Ovary (tissue), 9 donors: Measurements from ENCODE around the gene RGPD3. TPM values are rescaled to one million over a fixed set of nuclear protein-coding genes. Genes with fewer than 3 reads are reported as not detected.

Source experiments
- DNase-seq, 5 donors: peaks; one replicate each; pipeline ENCODE4 v3.0.0-alpha.2; 2019 to 2020
- H3K27ac ChIP-seq, 2 donors: fragments of 200-600 bp; one replicate each; pipeline versions ENCODE4 v1.5.1 to v1.8.0; 2019 to 2022
- H3K27me3 ChIP-seq: fragments of 200-600 bp; one replicate; pipeline ENCODE4 v1.8.0; 2022
- H3K36me3 ChIP-seq: fragments of 200-600 bp; sonication (generic); one replicate; pipeline ENCODE4 v1.5.1; 2019
- H3K4me1 ChIP-seq: one replicate; pipeline ENCODE4 v1.8.1; 2013; ENCODE audit warnings: mild to moderate bottlenecking, moderate library complexity; ENCODE audit not compliant: insufficient read depth
- H3K4me3 ChIP-seq: fragments of 200-600 bp; sonication (generic); one replicate; pipeline ENCODE4 v1.5.1; 2017
- H3K9me3 ChIP-seq, 2 donors: fragments of 200-600 bp in 1 of 2; sonication (generic) in 1 of 2; one replicate each; pipeline versions ENCODE4 v1.5.1 to v1.8.1; 2013 to 2019; ENCODE audit warnings: mild to moderate bottlenecking in 1 of 2, moderate library complexity in 1 of 2
- CTCF ChIP-seq, 3 donors: fragments of 450-650 bp in 2 of 3; fragments of 200-600 bp in 1 of 3; IDR thresholded peaks; one replicate each; pipeline versions ENCODE4 v1.5.1 to v1.8.0; 2016 to 2022; ENCODE audit warnings: antibody characterized with exemption in 3 of 3, mild to moderate bottlenecking in 1 of 3
- EP300 ChIP-seq: sonication (generic); formaldehyde crosslinking; IDR thresholded peaks from one replicate; pipeline ENCODE4 v1.6.1; 2017; ENCODE audit warnings: antibody characterized with exemption
- POLR2A ChIP-seq: fragments of 450-650 bp; IDR thresholded peaks from one replicate; pipeline ENCODE4 v1.6.1; 2017; ENCODE audit warnings: antibody characterized with exemption, mild to moderate bottlenecking, moderate library complexity
- WGBS, 3 donors: extraction: QIAGEN DNeasy Blood & Tissue Kit in 1 of 3; methylation state at CpG; one replicate each; pipeline versions ENCODE4 v1.1.5 to v1.1.7; 2013 to 2017; 5-methylcytosine and 5-hydroxymethylcytosine counted together
- intact Hi-C, 4 donors: fragments of 100-400 bp; cut with DNase I; formaldehyde crosslinking; loops; one replicate each; pipeline versions ENCODE4 v1.11.0 to v1.15.1; 2022 to 2023
- polyA plus RNA-seq, 2 donors: library from polyadenylated mRNA; stranded (reverse); fragments of 200-250 nt in 1 of 2; fragments of 350-450 nt in 1 of 2; fragmentation: Illumina TruSeq in 1 of 2; extraction: RNeasy Lipid Tissue Mini Kit (QIAGEN cat#74804) in 1 of 2; gene quantifications; one replicate each; pipeline ENCODE4 v1.2.3, GENCODE V29; 2013 to 2014
- total RNA-seq, 7 donors: library from RNA; depleted of rRNA in 2 of 7; stranded (reverse); fragments of >200 nt in 2 of 7; fragmentation: NEBNext Ultra II Directional in 3 of 7; extraction: Animal tissue kit (Norgen Biotek cat#: 25700) in 3 of 7; gene quantifications; one replicate each; pipeline versions ENCODE4 v1.1.0 to v1.2.4, GENCODE V29; 2016 to 2023
- donor health status: DM: no; HTN: no; CAD: no; lungs with moderate emphysema.
- donor health status: DM: no; HTN: no; CAD: no.
- donor health status: Bipolar disorder and iron deficiency.
- donor health status: DM: yes; HTN: yes; CAD: no.
- donor health status: DM: no; HTN: no; CAD: no.
- donor health status: DM: yes; HTN: yes; CAD: no.

Gene RGPD3
- total and polyA plus RNA-seq, 9 donors = 0.08 to 0.80 (median 0.15) TPM

- no peak for TF ChIP-seq EP300
- no peak for TF ChIP-seq POLR2A
- TF ChIP-seq CTCF (IDR thresholded peaks at IDR 0.05) = no peak
- WGBS, 3 donors = 87 to 93% (median 90%) methylated on average over 7 of the region's 7 CpGs
- no peak for DNase-seq
Measured at GRCh38 chr2:106359512-106359911, 108.7 kb downstream of the RGPD3 start.

GRCh38 chr2:106358521-106358920 is 109.7 kb downstream of the RGPD3 start:
- no peak overlapping the region for H3K4me3 ChIP-seq
- no peak overlapping the region for H3K27ac ChIP-seq
- no peaks in the 10 kb centered on the region for H3K36me3 ChIP-seq
- intact Hi-C loops = no loop called here
- H3K9me3 ChIP-seq = no peaks in the 10 kb centered on the region
- no peaks in the 10 kb centered on the region for H3K27me3 ChIP-seq
- TF ChIP-seq POLR2A (no peak), EP300 (no peak), CTCF (IDR thresholded peaks at IDR 0.05) (no peak)
- no peaks in the 10 kb centered on the region for H3K4me1 ChIP-seq
- DNase-seq = no peak
- 9 to 11% (median 9%) methylated on average over 6 of the region's 6 CpGs for WGBS, 3 donors

More at GRCh38 chr2:106359512-106359911, 108.7 kb downstream of the RGPD3 start:
- intact Hi-C loops = no loop called here
- Histone ChIP-seq H3K4me3 (no peak overlapping the region), H3K27ac (no peak overlapping the region), H3K4me1 (no peaks in the 10 kb centered on the region), H3K27me3 (no peaks in the 10 kb centered on the region), H3K36me3 (no peaks in the 10 kb centered on the region), H3K9me3 (no peaks in the 10 kb centered on the region)

GRCh38 chr2:106358081-106358480 is 110.1 kb downstream of the RGPD3 start:
- intact Hi-C loops = no loop called here

GRCh38 chr2:106356291-106356690 is 111.9 kb downstream of the RGPD3 start:
- WGBS, 3 donors = 3 to 5% (median 4%) methylated on average over 2 of the region's 2 CpGs

More at GRCh38 chr2:106358081-106358480, 110.1 kb downstream of the RGPD3 start:
- no peak for DNase-seq
- H3K27ac ChIP-seq = no peak overlapping the region
- no peaks in the 10 kb centered on the region for H3K27me3 ChIP-seq
- WGBS, 3 donors = 25 to 40% (median 31%) methylated on average over 5 of the region's 5 CpGs
- H3K9me3 ChIP-seq = no peaks in the 10 kb centered on the region
- H3K36me3 ChIP-seq = no peaks in the 10 kb centered on the region
- no peak overlapping the region for H3K4me3 ChIP-seq
- TF ChIP-seq POLR2A (no peak), CTCF (IDR thresholded peaks at IDR 0.05) (no peak), EP300 (no peak)
- no peaks in the 10 kb centered on the region for H3K4me1 ChIP-seq

More at GRCh38 chr2:106356291-106356690, 111.9 kb downstream of the RGPD3 start:
- no peaks in the 10 kb centered on the region for H3K4me1 ChIP-seq
- intact Hi-C loops = no loop called here
- TF ChIP-seq EP300 (no peak), CTCF (IDR thresholded peaks at IDR 0.05) (no peak), POLR2A (no peak)
- H3K4me3 ChIP-seq = no peak overlapping the region
- no peak overlapping the region for H3K27ac ChIP-seq
- H3K27me3 ChIP-seq = no peaks in the 10 kb centered on the region
- DNase-seq = no peak
- H3K9me3 ChIP-seq = no peaks in the 10 kb centered on the region
- no peaks in the 10 kb centered on the region for H3K36me3 ChIP-seq
